ENCODE data around the gene SPR.

Gene SPR

GRCh38 chr2:72932045-72932740 lies 45.0 kb downstream of the SPR start:
- no peak for DNase-seq (ENCODE audit: low read depth)

- DNase-seq (ENCODE audit: low read depth) = no peak
These were observed 45.6 kb downstream of the SPR start for GRCh38 chr2:72932805-72933204.

- DNase-seq (ENCODE audit: low read depth) = no peak
These were observed 46.0 kb downstream of the SPR start for GRCh38 chr2:72933207-72933606.

GRCh38 chr2:72933646-72934151 lies 46.5 kb downstream of the SPR start:
- DNase-seq (ENCODE audit: low read depth) = no peak

- DNase-seq (ENCODE audit: low read depth) = no peak
These were observed 47.7 kb downstream of the SPR start for GRCh38 chr2:72934683-72935610.

GRCh38 chr2:72935611-72935957 lies 48.4 kb downstream of the SPR start:
- DNase-seq (ENCODE audit: low read depth) = no peak

- DNase-seq (ENCODE audit: low read depth) = no peak
These were observed 49.6 kb downstream of the SPR start for GRCh38 chr2:72936660-72937355.

- no peak for DNase-seq (ENCODE audit: low read depth)
These were observed 50.1 kb downstream of the SPR start for GRCh38 chr2:72937356-72937669.

- no peak for DNase-seq (ENCODE audit: low read depth)
These were observed 51.2 kb downstream of the SPR start for GRCh38 chr2:72938455-72938854.

GRCh38 chr2:72940361-72940760 lies 53.2 kb downstream of the SPR start:
- no peak for DNase-seq (ENCODE audit: low read depth)

- DNase-seq (ENCODE audit: low read depth) = no peak
These were observed 53.6 kb downstream of the SPR start for GRCh38 chr2:72940786-72941185.
